GM21367 (cell line): ENCODE data around the gene DNAAF1.
"Not testable (repeated sequence)": the region's sequence is repeated elsewhere in the genome, so short reads cannot be mapped to it uniquely, and the experiment has no call there.

Source experiments
- ATAC-seq: cut with Tn5 transposase; IDR thresholded peaks from one replicate; pipeline ENCODE4 v1.9.1; 2021; ENCODE audit not compliant: unreplicated experiment

Gene DNAAF1

DNA sequence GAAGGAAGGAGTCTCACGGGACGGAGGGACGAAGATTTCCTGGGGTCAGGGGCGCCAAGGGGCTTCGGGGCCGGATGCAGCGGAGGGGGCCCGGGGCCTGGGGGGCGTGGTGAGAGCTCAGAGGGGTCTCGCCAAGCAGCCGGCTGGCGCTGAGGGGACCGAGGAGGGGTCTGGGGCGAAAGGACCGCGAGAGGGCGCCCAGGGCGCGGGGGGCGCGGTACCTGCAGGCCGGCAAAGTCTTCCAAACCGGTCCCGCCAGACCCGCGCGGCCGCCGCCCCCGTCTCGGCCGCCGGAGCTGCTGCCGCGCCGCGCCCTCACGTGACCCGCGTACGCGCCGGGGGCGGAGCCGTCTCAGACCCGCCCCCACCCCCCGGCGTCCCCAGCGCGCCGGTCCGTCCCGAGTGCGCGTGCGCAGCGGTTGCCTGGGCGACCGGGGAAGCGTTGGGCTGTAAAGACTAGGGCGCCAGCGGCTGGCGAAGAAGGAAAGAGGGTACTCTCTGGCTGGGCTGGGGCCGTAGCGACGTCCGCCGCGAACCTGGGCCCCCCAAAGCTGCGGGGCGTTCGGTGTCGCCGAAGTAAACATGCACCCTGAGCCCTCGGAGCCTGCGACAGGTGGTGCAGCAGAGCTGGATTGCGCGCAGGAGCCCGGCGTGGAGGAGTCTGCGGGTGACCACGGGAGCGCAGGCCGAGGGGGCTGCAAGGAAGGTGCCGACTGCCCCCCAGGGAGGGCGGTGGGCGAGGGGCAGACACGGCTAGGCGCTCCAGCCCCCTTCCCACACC lies at the start of gene DNAAF1, which contains the start of gene HSDL1:
DNAAF1 (plus strand) TSS at position 450 of the 781 bp plus-strand sequence; CDS start at position 583, 133 bp downstream.
HSDL1 (minus strand) TSS at position 319 of the 781 bp plus-strand sequence. CDS start 13,856 bp downstream, outside the sequence.
- peak; percentile 68 for ATAC-seq

DNA sequence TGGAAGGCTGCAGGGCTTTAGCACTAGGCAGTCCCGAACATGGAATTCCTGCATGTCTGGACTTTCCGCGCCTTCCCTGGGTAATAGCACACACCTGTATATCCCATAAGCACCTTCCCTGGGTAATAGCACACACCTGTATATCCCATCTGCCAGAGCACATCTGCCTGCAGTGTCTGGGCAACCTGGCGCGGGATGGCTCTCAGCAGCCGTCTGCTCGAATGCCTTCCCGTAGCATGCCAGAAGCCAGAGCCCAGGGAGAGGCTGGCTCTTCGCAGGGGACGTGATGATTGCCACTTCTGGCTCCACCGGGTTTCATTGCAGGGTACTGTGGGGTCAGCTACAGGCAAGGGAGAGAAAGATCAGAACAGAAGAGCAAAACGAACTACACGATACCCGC lies 49.6 kb upstream of the DNAAF1 start:
- no peak for ATAC-seq

GRCh38 chr16:84096447-84097005 lies 48.6 kb upstream of the DNAAF1 start:
- no peak for ATAC-seq

DNA sequence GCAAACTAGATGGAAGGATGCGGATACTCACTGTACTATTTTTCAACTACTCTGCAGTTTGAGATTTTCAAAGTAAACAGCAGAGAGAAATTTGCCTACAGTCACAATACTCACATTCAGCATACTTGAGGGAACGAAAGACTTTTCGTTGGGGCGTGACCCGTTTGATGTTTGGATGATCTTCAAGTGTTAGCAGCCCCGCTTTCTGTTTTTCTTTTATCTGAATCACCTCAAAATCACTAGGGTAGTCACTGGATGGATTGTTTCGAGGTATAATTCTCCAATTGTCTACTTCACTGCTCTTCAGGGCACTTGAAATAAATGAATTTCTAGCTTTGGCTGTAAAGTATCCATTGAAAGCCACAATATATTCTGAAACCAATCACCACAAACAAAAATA lies 46.2 kb upstream of the DNAAF1 start:
- ATAC-seq = no peak

DNA sequence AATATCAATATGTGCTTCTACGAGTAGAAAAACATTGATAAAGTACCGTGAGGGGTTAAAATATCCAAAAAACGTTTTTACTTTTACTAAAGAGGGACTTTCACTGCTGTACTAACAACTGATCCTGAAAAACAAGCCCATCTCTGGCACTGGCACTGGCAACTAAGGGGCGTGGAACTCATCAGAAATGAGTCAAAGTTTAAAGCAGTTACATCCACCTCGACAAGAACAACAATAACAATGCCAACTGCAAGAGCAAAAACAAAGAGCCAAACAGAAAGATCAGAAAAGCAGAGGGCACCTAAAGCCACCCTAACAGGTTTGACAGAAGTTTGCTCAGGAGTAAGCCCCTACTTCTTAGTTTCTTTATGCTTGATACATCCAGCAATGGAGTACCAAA lies 41.4 kb upstream of the DNAAF1 start:
- ATAC-seq = no peak

GRCh38 chr16:84104231-84104630 lies 40.9 kb upstream of the DNAAF1 start:
- ATAC-seq = no peak

DNA sequence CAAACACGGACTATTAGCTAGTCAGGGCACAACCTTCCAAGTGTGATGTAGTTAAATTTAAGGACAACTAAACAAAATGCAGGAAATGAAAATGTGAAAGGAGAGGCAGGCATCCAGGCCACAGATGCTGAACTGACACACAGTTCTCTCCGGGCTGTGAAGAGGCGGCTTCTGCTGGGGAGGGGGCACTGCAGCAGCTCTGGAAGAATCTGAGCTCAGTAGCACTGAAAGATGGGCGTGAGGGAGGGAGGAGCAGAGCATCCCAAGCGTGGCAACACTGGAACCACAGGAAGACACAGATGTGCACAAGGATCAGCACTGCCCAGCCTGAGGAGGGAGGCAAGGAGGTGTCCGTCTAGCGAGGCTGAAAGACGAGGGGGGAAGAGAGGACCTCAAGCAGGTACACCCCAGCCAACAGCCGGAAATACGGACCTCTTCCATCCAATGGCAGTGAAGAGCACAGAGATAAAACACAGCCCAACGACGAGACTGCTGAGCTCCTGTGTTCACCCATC lies 39.8 kb upstream of the DNAAF1 start:
- no peak for ATAC-seq

GRCh38 chr16:84105948-84106740 lies 39.0 kb upstream of the DNAAF1 start:
- no peak for ATAC-seq

DNA sequence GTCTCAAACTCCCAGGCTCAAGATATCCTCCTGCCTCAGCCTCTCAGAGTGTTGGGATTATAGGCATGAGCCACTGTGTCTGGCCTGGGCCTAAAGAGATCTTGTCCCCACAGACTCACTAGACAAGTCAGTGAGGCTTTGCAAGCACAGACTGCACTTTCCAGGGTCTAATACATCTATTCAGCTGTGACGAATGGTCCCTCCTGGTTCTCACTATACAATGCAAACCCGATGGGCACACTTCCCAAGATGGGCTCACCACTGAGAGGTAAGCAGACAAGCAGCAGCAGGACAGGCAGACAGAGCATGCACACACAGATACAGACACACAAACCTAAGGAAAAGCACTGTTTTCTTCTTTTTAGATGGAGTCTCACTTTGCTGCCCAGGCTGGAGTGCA lies 37.2 kb upstream of the DNAAF1 start:
- no peak for ATAC-seq

GRCh38 chr16:84109598-84110335 lies 35.3 kb upstream of the DNAAF1 start:
- ATAC-seq = no peak

DNA sequence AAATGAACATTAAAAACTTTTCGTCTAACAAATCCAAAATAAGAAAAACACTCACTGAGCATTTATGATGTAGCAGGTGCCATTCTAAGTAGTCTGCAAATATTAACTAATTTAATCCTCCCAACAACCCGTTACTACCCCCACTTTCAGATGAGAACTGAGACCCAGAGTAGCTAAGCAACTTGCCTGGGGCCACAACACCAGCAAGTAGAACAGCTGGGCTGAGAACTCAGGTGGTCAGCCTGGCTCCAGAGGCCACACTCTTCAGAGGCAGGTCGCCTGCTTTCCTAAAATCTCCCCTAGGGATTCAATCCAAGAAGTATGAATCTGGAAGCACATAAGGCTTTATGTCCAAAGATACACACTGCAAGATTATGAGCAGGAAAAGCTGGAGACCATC lies 34.6 kb upstream of the DNAAF1 start:
- no peak for ATAC-seq

- ATAC-seq = no peak
Measured at GRCh38 chr16:84111525-84111924, 33.6 kb upstream of the DNAAF1 start.

GRCh38 chr16:84111949-84112348 lies 33.2 kb upstream of the DNAAF1 start:
- ATAC-seq = not testable (repeated sequence)

DNA sequence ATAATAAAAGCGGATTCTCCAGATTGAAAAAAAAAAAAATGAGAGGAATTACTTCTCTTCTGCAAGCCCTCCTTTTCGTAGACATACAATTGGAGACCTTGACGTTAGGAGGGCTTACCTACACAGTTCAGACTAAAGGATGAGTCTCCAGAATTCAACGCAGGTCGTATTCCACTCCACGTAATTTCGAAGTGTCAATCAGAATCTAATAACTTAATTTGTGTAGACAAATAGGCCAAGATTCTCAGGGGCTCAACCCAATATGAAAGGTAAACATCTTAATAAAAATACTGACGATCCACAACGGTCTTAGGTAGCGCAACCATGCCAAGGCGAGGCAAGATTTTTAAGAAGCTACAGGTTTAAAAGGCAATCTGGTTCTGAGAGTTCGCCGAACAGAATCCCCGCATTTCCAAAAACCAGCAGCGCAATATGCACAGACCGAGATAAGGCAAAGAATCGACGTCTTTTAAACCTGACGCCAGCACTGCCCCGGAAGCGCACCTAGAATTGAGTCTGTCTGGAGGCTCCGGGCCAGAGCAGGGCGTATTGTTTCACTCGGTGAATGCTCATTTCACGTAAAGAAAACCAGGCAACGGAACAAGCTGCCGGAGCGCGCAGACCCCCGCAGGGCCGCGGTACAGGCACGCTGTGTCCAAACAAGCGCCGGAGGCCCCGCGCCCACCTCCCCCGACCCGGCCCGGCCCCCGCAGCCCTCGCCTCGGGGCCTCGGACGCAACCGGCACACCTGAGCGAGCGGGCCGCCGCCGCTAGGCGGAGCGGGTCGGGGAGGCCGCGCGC lies 29.0 kb upstream of the DNAAF1 start:
- ATAC-seq = peak; percentile 31

- peak; percentile 82 for ATAC-seq
Measured at GRCh38 chr16:84116720-84117493, 28.2 kb upstream of the DNAAF1 start, which contains the start of gene MBTPS1. Gene MBTPS1, minus strand, starts transcription at chr16:84116942. Its CDS starts 15,159 bp downstream, at chr16:84101783.

- ATAC-seq = no peak
Measured at GRCh38 chr16:84117494-84117843, 27.6 kb upstream of the DNAAF1 start.

DNA sequence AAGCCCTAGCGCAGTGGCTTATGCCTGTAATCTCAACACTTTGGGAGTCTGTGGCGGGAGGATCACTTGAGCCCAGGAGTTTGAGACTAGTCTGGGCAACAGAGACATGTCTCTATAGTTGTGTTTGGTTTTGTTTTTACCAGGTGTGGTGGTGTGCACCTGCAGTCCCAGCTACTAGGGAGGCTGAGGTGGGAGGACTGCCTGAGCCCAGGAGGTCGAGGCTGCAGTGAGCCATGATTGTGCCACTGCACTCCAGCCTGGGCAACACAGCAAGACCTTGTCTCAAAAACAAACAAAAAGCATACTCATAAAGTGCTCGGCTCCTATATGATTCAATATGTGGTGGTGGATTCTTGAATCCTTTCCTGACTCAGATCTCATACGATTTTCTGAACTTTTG lies 26.8 kb upstream of the DNAAF1 start:
- not testable (repeated sequence) for ATAC-seq

GRCh38 chr16:84119368-84119767 lies 25.7 kb upstream of the DNAAF1 start:
- ATAC-seq = no peak

DNA sequence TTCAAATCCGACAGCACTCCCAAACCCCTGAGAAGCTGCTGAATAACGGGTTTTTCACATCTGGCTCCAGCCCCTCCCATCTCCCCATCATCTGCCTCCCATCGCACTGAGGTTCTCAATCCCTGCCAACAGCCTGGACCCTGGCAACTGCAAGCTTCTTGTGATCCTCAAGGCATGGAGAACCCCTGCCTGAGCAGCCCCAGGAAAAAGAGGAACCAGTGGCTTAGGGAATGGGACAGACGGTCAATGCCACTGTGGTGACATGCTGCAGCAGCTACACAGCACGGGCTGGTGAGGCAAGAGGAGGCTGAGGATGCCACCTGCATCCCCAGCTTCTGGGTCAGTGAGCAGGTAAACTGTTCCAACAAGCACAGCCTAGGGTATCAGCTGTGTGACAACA lies 25.1 kb upstream of the DNAAF1 start:
- ATAC-seq = no peak
